GDM1 (cell line): Measurements from ENCODE around the gene YIF1A.

Experiments
- DNase-seq: peaks from one replicate; lab custom pipeline; 2025; lab: John Stamatoyannopoulos, UW

YIF1A gene

GRCh38 chr11:66288671-66289547, at the start of gene YIF1A:
Gene YIF1A, minus strand, starts transcription at chr11:66289143. Its CDS starts 158 bp downstream, at chr11:66288985.
- peak; percentile 98 for DNase-seq

- DNase-seq = no peak
Observed at GRCh38 chr11:66337103-66337899, 48.4 kb upstream of the YIF1A start.

GRCh38 chr11:66336234-66337102, 47.5 kb upstream of the YIF1A start, which contains the start of gene RIN1:
Gene RIN1, minus strand, starts transcription at chr11:66336434. Its CDS starts 32 bp downstream, at chr11:66336402.
- DNase-seq = no peak

- DNase-seq = no peak
Observed at GRCh38 chr11:66335531-66336233, 46.7 kb upstream of the YIF1A start.

- no peak for DNase-seq
Observed at GRCh38 chr11:66334605-66335442, 45.9 kb upstream of the YIF1A start.

GRCh38 chr11:66333896-66334604, 45.1 kb upstream of the YIF1A start:
- DNase-seq = no peak

GRCh38 chr11:66333220-66333877, 44.4 kb upstream of the YIF1A start:
- DNase-seq = no peak

GRCh38 chr11:66332371-66333219, 43.7 kb upstream of the YIF1A start:
- DNase-seq = no peak

GRCh38 chr11:66331542-66332370, 42.8 kb upstream of the YIF1A start:
- no peak for DNase-seq

GRCh38 chr11:66330931-66331330, 42.0 kb upstream of the YIF1A start:
- DNase-seq = no peak

- DNase-seq = no peak
Observed at GRCh38 chr11:66329165-66329673, 40.3 kb upstream of the YIF1A start.

GRCh38 chr11:66328302-66329144, 39.6 kb upstream of the YIF1A start:
- DNase-seq = peak; percentile 61

GRCh38 chr11:66328031-66328301, 39.0 kb upstream of the YIF1A start:
- DNase-seq = no peak

- DNase-seq = no peak
Observed at GRCh38 chr11:66327171-66328030, 38.5 kb upstream of the YIF1A start.
